HG03571 (cell line): ENCODE measurements around the gene GLIS1.
"Not testable (repeated sequence)": the region's sequence is repeated elsewhere in the genome, so short reads cannot be mapped to it uniquely, and the experiment has no call there.

Experiments used
- ATAC-seq: cut with Tn5 transposase; IDR thresholded peaks from one replicate; pipeline ENCODE4 v1.9.1; 2021; ENCODE audit not compliant: unreplicated experiment

GLIS1 gene

DNA sequence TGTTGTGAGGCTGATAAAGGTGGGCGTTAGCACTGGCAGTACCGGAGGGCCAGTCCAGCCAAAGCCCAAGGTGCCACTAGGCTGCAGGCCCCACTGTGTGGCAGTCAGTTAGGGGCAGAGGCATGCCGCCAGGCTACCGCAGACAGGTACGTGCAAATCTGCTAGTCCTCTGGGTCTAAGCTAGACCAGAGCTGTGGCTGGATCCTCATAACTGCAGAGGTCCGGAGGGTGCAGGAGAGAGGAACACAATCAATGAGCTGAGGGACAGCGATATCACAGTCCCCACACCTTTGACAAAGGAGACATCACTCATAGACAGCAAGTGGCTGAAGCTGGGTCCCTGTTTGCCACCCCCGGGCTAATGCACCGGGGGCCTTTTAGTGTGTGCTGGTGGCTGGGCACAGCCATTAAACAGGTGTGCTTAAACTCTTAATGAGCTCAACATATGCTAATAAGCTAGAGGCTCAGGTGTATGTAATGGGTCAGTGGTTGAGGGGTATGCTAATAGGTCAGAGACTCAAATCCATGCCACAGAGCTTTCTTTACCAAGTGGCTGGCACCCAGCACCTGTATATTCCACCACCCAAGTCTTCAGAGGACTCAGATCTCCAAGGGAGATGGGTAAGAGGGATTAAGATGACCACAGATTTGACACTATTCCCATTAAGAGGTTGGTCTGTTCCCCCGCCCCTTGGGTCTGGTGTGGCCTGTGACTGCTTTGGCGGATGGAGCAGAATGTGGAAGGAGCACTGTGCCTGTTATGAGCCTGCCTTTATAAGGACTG, 82.0 kb downstream of the GLIS1 start:
- no peak for ATAC-seq

DNA sequence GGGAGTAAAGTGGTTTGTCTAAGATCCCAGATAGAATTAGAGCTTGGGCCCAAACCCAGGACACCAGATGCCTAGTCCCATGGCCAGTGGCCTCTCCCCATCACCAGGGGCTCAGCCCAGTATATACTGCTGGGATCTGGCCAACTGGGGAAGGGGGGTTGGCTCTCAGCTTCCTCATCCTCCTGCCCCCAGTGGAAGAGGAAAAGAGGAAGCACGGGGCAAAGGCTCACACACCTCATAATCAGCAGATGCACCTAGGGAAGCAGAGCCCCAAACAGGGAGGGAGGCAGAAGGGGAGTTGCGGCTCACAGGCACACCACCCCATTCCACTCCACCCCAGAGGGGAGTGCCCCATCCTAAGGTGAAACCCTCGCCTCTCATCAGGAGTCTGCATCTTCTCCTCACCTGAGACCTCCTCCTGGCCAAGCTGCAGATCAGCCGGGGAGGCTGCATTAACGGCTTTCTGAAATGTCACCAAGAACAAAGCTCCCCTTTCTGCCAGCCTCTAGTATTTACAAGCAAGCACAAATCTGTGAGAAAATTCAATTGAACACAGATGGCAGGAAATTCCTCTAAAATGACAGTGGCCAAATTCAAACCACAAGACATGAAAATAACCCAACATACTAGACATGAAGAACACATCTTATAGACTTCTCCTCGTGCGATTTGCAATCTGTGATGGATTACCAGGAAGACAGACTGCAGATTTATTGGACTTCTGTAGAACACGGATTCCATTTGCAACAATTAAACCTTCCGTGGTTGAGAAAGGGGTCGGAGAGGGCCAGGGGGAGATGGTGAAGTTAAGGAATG, 82.8 kb downstream of the GLIS1 start:
- ATAC-seq, result no peak

DNA sequence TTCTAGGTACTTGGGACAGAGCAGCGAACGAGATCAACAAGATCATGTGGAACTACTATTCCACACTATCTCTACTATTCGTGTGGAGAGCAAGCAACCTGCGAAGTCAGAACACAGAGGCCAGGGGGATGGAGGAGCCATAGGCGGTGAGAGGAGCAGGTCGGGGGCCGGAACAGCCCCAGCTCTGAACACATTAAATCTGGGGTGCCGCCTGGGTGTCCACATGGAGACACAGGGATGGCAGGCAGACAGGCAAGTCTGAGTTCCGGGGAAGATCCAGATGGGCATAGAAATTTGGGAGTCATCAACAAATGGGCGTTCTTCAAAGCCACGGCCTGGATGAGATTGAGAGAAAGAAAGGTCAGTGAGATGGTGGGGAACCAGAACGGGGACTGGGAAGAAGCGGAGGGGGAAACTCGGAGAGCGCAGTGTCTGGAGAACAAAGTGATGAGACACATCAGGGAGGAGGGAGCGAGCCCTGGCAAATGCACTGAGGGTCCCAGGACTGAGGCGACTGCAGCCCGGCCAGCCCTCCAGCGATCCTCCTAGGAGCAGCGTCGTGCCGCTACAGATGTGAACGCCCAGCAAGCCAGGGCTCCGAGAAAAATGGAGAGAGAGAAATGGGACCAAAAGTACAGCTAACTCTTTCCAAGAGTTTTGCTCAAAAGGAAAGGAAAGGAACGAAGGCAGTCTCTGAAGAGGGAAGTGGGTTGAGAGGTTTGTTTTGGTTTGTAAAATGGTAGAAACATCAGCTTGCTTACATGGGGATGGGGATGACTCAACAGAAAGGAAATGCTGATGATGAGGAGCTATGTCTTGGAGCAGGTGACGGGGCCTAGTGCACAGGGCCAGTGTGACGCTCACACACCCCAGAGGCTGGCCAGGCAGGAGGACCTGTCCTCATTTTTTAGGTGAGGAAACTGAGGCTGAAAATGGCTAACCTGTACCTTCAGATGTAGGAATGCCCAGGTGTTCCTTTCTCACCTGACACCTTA, 84.5 kb downstream of the GLIS1 start:
- ATAC-seq, result no peak

DNA sequence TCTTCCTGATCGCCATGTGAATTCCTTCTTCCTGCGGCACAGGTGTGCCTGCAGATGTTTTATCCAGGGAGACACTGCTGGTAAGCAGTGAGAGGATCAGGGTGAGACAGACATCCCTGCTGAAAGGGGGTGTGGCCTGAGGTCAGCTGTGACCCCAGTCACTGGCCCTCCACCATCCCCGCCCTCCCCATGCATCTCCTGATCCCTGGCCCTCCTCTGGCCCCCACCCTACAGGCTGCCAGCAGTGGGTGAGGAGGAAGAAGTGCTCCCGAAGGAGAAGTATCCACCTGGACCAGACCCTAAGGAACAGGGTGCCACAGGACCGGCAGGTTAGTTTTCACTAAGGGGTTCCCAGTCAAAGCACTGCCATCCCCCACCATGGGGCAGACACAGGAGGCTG, 85.3 kb downstream of the GLIS1 start:
- no peak for ATAC-seq

DNA sequence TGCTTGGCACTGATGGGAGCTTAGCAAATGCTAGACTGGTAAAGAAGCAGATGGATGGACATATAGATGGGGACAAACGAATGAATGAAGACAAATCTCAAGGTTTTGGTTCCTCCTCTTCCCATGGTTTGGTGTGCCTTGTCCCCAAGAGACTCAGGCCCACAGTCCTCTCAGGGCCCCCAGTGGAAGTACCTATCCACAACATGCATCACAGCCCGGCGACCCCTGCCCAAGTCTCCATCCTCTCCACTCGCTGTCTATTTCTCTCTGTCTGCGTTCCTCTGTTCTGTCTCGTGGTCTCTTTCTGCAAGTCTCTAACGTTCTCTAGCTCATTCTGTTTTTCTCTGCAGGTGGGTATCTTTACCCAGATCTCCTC, 85.8 kb downstream of the GLIS1 start:
- no peak for ATAC-seq

DNA sequence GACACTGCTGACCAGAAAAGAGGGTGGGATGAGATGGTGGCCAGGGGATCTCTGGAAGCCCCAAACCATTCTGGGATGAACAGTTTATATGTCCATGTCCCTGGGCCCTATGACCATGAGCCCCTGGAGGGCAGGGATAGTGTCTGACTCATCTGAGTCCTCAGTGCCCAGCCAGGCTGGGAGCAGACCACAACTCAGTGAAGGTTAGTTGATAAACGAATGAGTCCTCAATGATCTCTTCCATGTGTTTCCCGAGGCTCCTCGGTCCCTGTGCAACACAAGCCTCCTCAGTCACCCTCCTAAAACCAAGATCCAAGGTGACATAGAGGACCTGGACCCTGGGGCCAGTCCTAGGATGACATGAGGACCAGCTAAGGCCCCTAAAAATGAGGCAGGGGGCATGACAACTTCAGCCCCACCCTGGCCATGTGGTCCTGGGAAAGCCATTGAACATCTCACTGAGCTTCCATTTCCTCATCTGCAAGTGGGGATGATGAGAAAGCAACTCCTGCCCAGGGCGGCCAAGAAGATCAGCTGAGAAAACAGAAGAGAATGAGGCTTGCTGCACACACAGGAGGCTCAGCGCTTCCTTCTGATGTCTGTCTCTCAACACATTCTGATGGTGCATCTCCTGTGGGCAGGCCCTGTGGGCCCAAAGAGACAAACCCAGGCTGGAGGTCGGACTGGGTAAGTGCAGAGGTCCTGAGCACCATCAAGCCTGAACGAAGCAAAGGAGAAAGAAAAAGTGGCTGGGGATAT, 86.3 kb downstream of the GLIS1 start:
- ATAC-seq, result no peak

DNA sequence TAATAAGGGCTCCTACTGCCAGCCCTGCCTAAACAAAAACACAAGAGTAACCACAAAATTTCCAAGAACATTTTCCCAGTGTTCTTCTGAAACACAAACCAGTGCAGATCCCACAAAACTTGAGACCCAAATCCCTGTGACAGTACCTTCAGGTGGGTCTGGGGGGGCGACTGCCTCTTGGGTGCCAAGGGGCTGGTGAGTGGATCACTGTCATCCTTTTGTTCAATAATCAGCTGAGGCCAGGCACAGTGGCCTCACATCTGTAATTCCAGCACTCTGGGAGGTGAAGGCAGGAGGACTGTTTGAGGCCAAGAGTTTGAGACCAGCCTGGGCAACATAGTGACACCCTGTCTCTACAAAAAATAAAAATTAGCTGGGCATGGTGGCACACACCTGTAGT, 87.6 kb downstream of the GLIS1 start:
- ATAC-seq, result no peak

DNA sequence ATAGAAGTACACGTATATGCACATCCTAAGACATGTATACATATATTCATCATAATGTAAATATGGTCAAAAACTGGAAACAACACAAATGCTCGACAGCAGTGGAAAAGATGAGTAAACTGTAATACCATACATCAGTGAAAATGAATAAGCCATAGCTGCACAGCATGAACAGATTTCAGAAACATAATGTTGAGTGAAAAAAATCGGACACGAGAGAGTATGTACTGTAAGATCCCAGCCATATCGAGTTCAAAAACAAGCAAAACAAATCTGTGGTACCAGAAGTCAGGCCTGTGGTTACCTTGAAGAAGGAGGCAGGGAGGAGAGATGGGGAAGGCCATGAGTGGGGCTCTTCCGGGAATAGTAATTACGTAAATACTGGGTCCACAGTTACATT, 90.4 kb downstream of the GLIS1 start:
- ATAC-seq, result no peak

DNA sequence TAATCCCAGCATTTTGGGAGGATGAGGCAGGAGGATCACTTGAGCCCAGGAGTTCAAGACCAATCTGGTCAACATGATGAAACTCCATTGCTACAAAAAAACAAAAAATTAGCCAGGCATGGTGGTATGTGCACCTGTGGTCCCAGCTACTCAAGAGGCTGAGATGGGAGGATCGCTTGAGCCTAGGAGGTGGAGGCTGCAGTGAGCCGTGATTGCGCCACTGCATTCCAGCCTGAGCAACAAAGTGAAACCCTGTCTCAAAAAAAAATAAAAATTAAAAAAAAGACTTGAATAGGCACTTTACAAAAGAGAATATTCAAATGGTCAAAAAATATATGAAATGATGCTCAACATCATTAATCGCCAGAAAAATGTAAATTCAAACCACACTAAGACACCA, 91.0 kb downstream of the GLIS1 start:
- not testable (repeated sequence) for ATAC-seq

DNA sequence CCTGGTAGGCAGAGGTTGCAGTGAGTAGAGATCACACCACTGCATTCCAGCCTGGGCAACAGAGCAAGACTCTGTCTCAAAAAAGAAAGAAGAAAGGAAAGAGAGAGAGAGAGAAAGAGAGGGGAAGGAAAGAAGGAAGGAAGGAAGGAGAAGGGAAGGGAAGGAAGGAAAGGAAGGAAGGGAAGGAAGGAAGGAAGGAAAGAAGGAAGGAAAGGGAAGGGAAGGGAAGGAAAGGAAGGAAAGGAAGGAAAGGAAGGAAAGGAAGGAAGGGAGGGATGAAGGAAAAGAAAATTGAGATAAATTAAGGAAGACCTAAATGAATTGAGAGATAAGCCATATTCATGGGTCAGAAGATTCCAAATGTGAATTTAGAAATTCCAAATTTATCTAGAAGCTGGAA, 92.2 kb downstream of the GLIS1 start:
- ATAC-seq, result no peak

DNA sequence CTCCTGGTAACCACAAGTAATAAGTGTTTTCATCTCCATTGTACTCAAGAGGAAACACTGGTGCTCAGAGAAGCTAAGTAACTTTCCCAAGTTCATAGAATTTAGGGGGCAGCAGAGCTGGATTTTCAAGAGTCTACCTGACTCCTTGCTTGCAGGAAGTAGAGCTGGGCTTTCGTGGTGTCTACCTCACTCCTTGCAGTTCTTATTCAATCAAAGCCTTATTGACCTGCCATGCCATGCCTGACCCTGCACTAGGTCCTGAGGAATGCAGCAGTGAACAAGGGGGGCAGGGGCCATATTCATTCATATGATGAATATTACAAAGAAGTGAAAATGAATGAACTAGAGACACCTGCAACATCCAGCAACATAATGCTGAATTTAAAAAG, 93.3 kb downstream of the GLIS1 start:
- no peak for ATAC-seq

DNA sequence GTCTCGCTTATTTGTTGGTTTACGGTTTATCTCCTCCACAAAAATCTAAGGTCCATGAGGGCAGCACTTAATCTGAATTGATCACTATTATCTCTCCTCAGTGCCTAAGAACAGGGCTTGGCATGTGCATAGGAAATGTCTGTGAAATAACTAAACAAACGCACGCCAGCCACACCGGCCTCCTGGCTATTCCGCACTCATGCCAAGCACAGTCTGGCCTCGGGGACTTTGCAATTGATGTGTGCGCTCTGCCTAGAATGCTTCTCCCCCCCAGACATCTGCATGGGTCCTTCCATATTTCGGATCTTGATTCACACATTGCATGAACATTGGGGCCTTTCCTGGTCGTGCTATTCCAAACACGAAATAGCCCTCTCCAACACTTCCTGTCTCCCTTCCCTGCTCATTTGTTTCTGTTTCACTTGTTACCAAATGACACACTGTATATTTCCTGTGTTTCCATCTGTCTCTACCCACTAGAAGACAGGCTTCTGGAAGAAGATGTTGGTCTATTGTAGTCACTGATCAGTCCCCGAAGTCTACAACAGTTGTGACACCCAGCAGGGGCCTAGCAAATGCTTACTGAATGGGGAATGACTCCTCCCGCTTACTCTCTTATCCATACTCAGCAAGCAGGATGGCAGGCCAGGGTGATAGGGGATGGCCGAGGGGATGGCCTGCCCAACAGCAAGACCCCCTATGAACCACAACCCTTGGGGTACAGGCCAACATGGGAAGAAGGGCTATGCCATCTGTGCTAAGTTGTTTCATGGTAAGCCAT, 93.9 kb downstream of the GLIS1 start:
- ATAC-seq, result no peak

DNA sequence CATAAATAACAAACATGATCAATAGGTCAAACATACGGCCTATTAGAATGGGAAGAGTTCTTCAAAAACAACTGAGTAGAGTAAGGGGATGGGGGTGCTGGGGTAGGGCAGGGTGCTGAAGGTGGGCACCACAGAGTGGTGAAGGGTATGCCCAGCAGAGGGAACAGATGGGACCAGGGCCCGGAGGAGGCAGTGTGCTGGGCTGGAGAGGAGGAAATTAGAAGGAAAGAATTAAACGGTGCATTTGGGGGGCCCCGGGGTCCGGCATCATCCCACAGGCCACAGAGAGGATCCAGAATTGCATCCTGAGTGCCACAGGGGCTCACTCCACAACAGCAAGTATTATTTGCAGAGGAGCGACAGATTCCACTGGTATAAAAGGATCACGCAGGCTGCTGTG, 94.5 kb downstream of the GLIS1 start:
- no peak for ATAC-seq

DNA sequence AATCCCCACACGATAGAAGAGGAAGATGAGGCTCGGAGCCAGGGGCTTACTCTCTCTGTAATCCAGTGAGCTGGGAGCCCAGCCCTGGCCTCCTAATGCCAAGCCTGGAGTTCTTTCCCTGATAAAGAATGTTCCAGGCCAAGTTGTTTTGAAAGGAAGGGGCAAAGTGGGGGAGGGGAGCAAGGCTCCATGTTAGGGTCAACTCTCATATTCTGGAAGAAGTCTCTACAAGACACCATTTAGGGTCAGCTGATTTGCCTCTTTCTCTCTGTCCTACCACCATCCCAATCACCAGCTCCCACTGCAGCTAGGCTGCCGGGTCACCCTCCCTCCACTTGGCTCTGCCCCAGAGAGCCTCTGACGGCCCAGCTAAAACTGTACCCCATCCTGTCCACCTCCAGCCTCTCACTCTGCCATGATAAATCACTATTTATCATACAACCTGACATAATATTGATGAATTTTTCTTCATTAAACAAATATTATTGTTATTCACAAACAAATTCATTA, 95.0 kb downstream of the GLIS1 start:
- no peak for ATAC-seq

DNA sequence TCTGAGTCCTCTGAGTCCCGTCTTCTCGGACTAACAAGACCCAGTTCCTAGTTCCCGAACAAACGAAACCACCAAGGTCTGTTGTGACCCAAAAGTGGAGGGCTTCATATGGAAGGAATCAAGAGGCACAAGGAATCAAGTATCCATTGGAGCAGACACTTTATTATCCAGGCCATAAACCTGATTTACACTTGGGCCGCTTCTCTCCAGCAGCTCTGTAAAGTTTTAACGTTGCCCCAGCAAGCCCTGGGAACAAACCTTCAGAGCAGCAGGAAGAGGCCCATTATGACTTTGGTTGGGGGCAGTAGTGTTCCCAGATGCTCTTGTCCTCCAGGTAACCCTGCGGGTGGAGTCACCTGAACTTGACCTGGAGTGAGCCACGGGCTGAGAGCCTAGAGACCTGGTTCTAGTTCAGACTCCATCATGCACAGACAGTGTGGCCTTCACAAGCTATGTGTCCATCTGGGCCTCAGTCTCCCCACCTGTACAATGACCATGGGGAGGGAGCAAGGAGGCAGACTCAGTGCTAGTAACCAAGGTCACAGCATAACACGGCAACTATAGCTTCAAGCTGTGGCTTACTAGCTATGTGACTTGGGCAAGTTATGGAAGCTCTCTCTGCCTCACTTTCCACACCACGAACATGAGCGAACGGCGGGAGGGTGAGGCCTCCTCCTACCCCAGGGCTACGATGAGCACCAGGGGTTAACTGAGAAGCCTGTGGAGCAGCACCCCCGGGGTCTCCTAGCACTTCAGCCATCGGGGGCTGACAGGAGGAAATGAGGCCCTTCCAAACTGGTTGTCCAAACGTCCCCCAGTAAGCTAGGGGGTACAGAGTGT, 95.7 kb downstream of the GLIS1 start:
- no peak for ATAC-seq

DNA sequence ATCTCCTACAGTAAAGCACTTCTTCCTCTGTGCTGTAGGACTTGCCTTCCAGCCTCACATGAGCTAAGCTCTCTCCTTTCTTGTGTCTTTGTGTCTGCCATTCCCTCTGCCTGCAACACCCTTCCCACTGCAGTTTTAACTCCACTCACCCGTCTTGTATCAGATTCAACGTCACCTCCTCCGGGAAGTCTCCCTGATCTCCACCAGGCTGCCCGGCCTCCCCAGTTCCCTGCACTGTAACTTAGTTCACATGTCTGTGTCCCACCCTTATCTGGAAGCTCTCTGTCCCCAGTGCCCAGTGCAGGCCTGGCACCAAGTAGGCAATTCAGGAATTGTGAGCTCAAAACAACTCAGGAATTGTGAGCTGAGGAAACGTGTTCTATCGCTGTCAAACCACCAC, 96.4 kb downstream of the GLIS1 start:
- ATAC-seq, result no peak

DNA sequence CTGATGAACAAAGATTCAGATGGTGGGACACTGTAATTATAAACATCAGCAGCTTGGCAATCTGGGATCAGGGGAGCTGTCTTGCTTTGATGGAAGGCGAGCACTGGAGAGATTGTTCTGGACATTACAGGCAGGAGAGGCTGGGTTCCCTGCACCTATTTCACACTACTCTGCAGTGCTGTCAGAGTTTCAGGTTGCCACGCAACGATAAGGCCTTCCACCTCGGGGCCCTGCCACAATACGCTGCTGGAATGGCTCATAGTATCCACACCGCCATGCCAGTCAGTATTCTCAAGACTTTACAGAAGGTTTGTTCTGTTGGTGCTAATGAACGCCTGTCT, 96.8 kb downstream of the GLIS1 start:
- no peak for ATAC-seq

DNA sequence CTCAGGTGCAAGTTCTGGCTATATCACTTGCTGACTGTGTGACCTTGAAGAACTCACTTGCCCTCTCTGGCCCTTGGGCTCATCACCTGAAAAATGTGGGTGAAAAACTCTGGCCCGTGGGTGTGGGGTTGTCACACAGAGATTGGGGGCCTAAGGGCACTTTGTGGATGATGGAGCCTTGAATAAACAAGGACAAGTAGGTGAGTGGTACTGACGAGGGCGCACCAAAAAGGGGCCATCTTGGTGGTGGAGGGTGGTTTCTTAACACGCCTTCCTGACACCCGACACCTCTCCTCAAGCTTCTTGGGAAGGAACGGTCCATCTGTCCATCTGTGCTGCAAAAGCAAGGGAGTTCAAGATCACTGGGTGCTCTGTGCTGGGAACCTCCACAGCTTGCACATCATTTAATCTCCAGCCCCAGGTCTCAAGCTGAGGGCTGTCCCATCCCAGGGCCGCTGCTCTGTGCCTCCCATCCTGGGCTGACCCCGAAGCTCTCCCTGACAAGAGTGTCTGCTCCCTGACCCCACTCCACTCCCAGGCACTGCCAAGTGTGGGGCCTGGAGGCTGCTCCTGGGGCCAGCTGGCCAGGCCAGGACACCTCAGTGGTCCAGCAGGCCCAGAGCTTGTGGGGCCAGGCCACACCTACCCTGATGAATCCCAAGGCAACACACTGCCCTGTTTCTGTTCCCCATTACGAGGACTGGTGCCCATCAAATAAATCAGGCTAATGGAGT, 97.3 kb downstream of the GLIS1 start:
- no peak for ATAC-seq
